NB4 (cell line): ENCODE results near the gene PCSK5.

Experiments
- DNase-seq: peaks from one replicate; pipeline ENCODE4 v3.0.0; 2010; ENCODE audit warnings: low read depth
- H3K4me3 ChIP-seq: one replicate; pipeline ENCODE4 v1.5.1; 2011; ENCODE audit warnings: mild to moderate bottlenecking, low read depth, low read length, moderate library complexity
- MAX ChIP-seq: IDR thresholded peaks from 2 replicates; pipeline ENCODE4 v1.6.1; 2011; ENCODE audit warnings: low read depth, low read length
- MYC ChIP-seq: IDR thresholded peaks from 2 replicates; pipeline ENCODE4 v1.6.1; 2011; ENCODE audit warnings: low read depth, low read length
- POLR2A ChIP-seq: IDR thresholded peaks from 2 replicates; pipeline ENCODE4 v1.6.1; 2011; ENCODE audit warnings: mild to moderate bottlenecking; ENCODE audit not compliant: insufficient read length; ENCODE audit errors: extremely low read depth
- TF ChIP-seq, protein P1 (sequence below): IDR thresholded peaks from one replicate; pipeline ENCODE4 v1.5.1; 2012; ENCODE audit warnings: low read depth, low read length

PCSK5 gene

DNA sequence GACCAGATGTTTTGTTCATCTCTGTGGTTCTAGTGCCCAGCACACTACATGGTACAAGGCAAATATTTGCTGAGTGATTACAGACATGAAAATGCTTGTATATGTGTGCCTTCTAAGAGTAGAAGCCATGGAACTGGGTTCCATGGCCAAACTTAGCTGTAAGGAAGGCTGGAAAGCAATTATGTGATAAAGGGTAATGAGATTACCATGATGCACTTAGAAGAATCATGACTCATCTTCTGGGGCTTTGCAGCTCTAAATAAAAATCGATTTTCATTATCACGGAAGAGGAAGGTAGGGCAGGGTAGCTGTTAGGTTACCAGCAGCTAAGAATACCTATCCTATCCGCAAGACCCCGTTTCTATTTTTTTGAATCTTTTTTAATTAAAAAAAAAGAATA is 475.8 kb downstream of the PCSK5 start:
- no peak overlapping the region for H3K4me3 ChIP-seq
- TF ChIP-seq, protein P1, sequence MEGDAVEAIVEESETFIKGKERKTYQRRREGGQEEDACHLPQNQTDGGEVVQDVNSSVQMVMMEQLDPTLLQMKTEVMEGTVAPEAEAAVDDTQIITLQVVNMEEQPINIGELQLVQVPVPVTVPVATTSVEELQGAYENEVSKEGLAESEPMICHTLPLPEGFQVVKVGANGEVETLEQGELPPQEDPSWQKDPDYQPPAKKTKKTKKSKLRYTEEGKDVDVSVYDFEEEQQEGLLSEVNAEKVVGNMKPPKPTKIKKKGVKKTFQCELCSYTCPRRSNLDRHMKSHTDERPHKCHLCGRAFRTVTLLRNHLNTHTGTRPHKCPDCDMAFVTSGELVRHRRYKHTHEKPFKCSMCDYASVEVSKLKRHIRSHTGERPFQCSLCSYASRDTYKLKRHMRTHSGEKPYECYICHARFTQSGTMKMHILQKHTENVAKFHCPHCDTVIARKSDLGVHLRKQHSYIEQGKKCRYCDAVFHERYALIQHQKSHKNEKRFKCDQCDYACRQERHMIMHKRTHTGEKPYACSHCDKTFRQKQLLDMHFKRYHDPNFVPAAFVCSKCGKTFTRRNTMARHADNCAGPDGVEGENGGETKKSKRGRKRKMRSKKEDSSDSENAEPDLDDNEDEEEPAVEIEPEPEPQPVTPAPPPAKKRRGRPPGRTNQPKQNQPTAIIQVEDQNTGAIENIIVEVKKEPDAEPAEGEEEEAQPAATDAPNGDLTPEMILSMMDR: no peak
- TF ChIP-seq POLR2A: no peak
- TF ChIP-seq MYC: no peak
- no peak for DNase-seq

- TF ChIP-seq POLR2A: no peak
- no peak for TF ChIP-seq MYC
- TF ChIP-seq, protein P1: no peak
- no peak for TF ChIP-seq MAX
- DNase-seq: no peak
- H3K4me3 ChIP-seq: no peak overlapping the region
Measured at GRCh38 chr9:76369583-76369982, 479.1 kb downstream of the PCSK5 start.

- no peak for DNase-seq
- no peak overlapping the region for H3K4me3 ChIP-seq
- TF ChIP-seq, protein P1: no peak
- TF ChIP-seq MYC (no peak), POLR2A (no peak), MAX (no peak)
Measured at GRCh38 chr9:76370396-76371023, 480.0 kb downstream of the PCSK5 start.

- TF ChIP-seq POLR2A (no peak), MAX (no peak), MYC (no peak)
- TF ChIP-seq, protein P1: no peak
- H3K4me3 ChIP-seq: no peak overlapping the region
- DNase-seq: no peak
Measured at GRCh38 chr9:76371901-76372300, 481.4 kb downstream of the PCSK5 start.

GRCh38 chr9:76372336-76372735 is 481.9 kb downstream of the PCSK5 start:
- H3K4me3 ChIP-seq: no peak overlapping the region
- no peak for DNase-seq
- TF ChIP-seq MAX (no peak), MYC (no peak), POLR2A (no peak)
- TF ChIP-seq, protein P1: no peak

- no peak for TF ChIP-seq MAX
- TF ChIP-seq, protein P1: no peak
- no peak for TF ChIP-seq MYC
- no peak for TF ChIP-seq POLR2A
- no peak overlapping the region for H3K4me3 ChIP-seq
- no peak for DNase-seq
Measured at GRCh38 chr9:76373173-76373783, 482.8 kb downstream of the PCSK5 start.
